SU-DHL-6 (cell line): ENCODE results near the gene LYZL1.

Source experiments
- EZH2phosphoT487 ChIP-seq: fragments of 200-600 bp; sonication (generic), shearing (Covaris generic); conservative IDR thresholded peaks from 2 replicates; pipeline ENCODE4 v1.6.1; 2018; ENCODE audit warnings: mild to moderate bottlenecking, antibody characterized with exemption, low read length, moderate library complexity, mixed read lengths
- TF ChIP-seq, protein P1 (sequence below): fragments of 200-600 bp; sonication (generic); IDR thresholded peaks from one replicate; pipeline ENCODE4 v1.5.1; 2017; ENCODE audit warnings: antibody characterized with exemption, mild to moderate bottlenecking, low read length, moderate library complexity; ENCODE audit not compliant: insufficient read depth, poor library complexity, severe bottlenecking

DNA sequence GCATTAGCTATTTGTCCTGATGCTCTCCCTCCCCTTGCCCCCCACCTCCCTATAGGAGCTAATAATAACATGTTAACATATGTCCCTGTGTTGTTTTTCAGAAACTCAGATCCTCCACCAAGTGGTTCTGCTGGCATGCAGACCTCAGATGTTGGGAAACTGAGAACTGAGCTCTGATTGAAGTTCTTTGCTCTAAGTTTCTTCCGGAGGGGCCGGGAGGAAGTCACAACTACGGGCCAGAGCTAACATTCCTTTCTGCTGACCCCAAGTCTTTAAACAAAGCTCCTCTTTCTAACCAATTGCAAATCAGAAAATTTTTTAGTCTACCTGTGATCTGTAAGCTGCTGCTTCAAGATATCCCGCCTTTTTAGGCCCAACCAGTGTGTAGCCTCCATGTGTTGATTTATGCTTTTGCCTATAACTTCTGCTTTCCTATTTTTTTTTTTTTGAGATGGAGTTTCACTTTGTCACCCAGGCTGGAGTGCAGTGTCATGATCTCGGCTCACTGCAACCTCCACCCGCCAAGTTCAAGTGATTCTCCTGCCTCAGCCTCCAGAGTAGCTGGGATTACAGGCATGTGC is 66.6 kb downstream of the LYZL1 start:
- TF ChIP-seq, protein P1, sequence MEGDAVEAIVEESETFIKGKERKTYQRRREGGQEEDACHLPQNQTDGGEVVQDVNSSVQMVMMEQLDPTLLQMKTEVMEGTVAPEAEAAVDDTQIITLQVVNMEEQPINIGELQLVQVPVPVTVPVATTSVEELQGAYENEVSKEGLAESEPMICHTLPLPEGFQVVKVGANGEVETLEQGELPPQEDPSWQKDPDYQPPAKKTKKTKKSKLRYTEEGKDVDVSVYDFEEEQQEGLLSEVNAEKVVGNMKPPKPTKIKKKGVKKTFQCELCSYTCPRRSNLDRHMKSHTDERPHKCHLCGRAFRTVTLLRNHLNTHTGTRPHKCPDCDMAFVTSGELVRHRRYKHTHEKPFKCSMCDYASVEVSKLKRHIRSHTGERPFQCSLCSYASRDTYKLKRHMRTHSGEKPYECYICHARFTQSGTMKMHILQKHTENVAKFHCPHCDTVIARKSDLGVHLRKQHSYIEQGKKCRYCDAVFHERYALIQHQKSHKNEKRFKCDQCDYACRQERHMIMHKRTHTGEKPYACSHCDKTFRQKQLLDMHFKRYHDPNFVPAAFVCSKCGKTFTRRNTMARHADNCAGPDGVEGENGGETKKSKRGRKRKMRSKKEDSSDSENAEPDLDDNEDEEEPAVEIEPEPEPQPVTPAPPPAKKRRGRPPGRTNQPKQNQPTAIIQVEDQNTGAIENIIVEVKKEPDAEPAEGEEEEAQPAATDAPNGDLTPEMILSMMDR, result no peak
- TF ChIP-seq EZH2phosphoT487, result no peak
